Activated gamma-delta T cell treated with anti-CD3 and anti-CD28 coated beads, Interleukin-2, amount 50 U/mL, for 16 hours (primary cell): ENCODE results near the gene RALGPS2.

Experiments used
- DNase-seq: peaks from one replicate; pipeline ENCODE4 v3.0.0-alpha.2; 2020; ENCODE audit warnings: low read depth

Gene RALGPS2

DNA sequence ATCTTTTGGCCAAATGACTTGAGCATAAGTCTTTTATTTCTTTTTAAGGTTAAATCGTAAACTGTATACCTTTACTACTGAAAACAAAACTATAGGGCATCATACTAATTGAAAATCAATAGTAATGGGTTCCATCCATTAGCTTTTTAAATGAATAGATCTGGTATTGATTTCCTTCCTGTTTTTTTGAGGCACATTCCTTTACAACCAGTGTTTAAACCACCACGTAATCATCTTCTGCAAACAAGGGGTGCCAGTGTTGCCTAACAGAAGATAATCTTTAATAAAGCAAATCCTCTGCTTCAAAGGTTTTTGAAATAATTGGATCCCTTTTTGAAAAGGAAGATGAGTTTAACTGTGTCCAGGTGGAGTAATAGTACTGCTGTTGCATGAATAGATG, 194.5 kb downstream of the RALGPS2 start:
- no peak for DNase-seq

DNA sequence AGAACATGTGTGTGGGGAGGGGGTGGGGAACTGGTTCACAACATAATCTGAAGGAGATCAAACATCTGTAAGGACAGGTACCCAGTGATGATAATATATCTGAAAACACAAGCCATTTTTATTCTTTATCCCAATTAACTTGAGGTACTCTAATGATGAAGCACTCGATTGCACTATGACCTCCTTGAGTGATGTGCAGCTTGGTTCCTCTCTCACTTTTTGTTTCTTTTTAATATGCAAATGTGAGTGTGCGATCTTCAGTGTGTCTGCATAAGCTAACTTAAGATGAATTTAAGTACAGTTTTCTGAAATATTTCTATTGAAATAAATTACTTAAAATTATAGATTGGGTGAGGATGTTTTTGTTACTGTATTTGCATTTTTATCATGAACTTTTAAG, 196.5 kb downstream of the RALGPS2 start:
- DNase-seq = no peak

DNA sequence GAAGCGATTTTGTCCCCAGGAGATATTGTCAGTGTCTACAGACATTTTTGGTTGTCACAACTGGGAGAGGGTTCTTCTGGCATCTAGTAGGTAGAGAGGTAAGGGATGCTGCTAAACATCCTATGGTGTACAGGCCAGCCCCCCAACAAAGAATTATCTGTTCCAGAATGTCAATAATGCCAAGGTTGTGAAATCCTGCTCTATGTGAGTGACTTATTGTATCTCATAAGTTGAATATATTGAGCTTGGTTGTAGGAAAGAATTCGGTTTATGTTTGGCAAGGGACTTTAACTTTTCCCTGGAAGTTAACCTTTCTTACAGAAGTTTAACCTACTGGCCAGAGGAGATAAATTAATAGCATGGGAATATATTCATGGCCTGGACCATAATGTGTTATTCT, 198.5 kb downstream of the RALGPS2 start:
- DNase-seq = no peak

- DNase-seq = no peak
These were observed 201.0 kb downstream of the RALGPS2 start for GRCh38 chr1:178926046-178926445.

- no peak for DNase-seq
These were observed 202.0 kb downstream of the RALGPS2 start for GRCh38 chr1:178927003-178927402.

GRCh38 chr1:178928041-178928440, 203.0 kb downstream of the RALGPS2 start:
- no peak for DNase-seq

DNA sequence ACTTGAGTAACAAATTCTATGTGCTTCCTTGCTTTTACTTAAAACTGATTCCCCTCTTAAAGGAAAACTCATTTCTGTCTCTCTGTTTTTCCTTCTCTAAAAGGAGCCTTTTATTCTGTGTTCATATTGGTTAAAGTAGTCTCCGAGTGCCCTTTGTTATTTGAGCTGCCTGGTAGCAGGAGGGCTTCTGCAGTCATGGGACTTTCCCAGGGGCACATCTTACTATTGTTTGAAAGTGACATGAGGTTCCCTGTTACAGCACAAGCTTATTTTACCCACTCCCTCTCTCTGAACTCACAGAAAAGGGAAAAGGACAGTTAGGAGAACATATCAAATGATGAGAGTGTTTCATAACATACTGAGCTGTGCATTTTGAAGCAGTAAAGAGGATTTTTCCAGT, 203.9 kb downstream of the RALGPS2 start:
- DNase-seq = no peak

DNA sequence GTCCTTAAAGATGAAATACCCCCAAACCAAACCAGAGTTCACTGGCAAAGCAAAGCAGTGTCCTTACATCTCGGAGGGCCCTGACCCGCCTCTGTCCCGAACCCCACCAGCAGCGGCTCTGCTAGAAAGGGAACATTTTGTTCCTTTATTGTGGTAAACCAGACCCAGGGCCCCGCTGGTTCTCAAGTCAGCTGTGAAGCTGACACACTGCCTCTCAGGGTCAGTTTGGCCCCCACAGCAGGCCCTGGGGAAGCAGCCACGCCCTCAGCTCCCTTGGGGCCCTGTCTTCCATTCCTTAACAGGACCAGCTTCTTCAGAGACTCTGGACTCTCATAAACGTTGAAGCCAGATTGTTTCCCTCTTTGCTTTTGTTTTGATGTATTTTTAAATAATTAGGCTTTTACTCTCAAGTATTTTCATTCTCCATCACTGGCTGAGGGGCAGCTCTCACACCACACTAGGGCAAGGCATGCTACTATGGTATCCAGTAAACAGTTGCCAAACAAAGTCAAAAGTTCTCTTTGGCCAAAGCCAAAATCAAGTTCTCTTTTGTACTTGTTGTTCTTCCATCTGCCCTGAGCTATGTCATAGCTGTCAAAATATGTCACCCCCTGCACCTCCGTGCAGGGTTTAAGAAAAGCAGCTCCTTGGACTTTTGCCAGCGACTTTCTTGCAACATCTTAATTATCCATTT, 207.0 kb downstream of the RALGPS2 start:
- no peak for DNase-seq

- no peak for DNase-seq
These were observed 207.5 kb downstream of the RALGPS2 start for GRCh38 chr1:178932552-178932906.

GRCh38 chr1:178933105-178933561, 208.1 kb downstream of the RALGPS2 start:
- DNase-seq = no peak

- DNase-seq = no peak
These were observed 208.9 kb downstream of the RALGPS2 start for GRCh38 chr1:178933709-178934490.

GRCh38 chr1:178934546-178934945, 209.5 kb downstream of the RALGPS2 start:
- DNase-seq = no peak

- no peak for DNase-seq
These were observed 210.6 kb downstream of the RALGPS2 start for GRCh38 chr1:178935610-178936009.

DNA sequence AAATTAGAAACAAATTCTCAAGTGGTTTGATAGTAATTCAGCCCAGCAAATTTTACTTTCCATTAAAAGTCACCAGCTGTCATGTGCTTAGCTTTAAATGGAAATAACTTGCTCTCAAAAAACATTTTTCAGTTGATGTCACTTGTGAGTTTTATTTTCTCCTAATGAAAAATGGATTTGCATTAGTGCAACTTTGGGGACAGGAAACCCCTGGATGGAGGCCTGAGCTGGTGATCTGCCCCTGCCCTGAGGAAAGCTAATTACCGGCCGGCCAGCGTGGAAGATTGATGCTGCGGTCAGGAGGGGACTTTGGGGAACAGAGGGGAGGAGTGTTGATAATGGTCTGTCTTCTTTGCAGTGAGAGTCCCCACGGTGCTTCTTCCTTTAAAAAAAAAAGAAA, 212.7 kb downstream of the RALGPS2 start:
- DNase-seq = no peak

GRCh38 chr1:178938101-178938958, 213.3 kb downstream of the RALGPS2 start:
- no peak for DNase-seq

DNA sequence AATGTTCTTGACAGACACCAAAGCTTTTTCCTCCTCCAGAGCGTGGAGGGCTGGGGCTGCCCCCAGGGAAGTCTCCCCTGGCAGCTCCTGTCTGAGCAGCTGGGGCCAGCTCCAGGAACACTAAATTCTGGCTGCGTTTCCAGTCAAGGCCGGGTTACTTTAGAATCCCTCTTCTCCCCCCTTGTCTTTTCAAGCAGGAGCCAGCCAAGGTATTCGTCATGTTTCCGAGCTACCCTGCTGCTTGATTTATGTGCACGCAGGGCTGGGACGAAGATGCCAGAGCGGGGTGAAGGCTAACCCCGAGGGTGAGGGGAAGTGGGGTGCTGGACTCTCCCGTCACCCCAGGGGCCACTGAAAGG, 213.9 kb downstream of the RALGPS2 start:
- DNase-seq = no peak

DNA sequence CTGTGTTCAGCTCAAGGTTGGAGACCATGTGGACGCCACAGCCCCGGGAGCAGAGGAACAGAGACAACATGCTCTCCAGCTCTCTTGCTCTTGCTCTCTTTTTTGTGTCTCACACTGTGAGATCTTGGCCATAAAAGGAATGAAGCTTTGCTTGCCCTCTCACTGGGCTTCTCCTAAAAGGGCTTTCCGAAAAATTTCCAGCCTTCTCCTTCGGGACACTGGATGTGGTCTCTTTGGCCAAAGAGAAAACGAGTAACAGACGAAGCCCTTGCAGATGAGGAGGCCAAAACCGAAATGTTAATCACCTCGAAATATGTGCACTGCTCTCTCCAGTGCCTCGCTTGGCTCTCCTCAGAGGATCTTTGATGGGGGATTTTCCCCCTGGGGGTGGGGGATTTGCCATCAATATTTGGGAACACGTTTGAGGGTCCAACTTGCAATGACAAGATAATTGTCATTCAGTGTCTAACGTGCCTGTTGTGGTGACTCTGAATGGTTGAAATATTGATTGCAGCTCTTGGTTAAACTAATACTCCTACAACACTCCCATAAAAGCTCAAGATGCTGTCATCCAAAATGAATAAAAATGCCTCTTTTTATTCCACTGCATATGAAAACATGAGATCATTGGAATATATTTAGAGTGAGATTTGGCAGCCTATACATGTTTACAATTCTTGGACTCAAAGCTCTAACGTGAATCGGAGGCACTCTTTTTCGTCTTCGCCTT, 214.5 kb downstream of the RALGPS2 start:
- no peak for DNase-seq

- no peak for DNase-seq
These were observed 215.2 kb downstream of the RALGPS2 start for GRCh38 chr1:178940068-178940765.

DNA sequence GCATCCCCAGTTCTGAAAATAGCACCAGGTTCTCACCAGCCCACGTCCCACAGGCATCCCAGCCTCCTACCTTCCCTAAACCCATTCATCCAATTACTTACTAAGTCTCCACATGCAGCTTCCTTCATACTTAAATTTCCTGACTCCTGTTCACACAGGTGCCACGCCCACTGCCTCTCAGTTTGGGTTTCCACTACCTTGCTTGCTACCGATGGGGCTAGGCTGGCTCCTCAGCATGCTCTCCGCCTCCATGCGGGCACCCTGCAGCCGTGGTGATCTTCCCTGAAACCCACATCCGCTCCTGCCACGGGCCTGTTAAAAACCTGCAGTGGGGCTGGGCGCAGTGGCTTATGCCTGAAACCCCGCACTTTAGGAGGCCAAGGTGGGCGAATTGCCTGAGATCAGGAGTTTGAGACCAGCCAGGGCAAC, 216.2 kb downstream of the RALGPS2 start:
- DNase-seq = no peak

DNA sequence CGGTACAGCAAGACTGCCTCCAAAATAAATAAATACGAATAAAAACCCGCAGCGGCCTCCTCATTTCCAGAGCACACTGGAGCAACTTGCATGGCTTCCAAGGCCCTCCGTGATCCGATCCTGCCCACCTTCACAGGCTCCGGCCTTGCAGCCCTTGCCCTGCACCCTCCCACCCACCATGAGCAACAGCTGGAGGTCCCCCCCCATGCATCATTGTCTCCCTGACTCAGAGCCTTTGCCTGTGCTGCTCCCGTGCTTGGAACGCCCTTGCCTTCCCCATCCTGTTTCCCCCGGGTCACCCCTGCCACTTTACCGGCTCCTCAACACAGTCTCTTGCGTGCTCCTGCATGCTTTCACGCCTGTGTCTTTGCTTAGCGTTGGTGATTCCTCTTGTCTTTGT, 216.8 kb downstream of the RALGPS2 start:
- no peak for DNase-seq
